PFSK-1 (cell line): Measurements from ENCODE around the gene ESPNL.

Experiments used
- FOXP2 ChIP-seq: optimal IDR thresholded peaks from 2 replicates; pipeline ENCODE3; 2011; ENCODE audit warnings: borderline replicate concordance, control low read depth, inconsistent platforms; ENCODE audit not compliant: insufficient read depth; ENCODE audit errors: extremely low read length, extremely low read depth
- POLR2AphosphoS5 ChIP-seq: IDR thresholded peaks from 2 replicates; pipeline ENCODE4 v1.6.1; 2012; ENCODE audit warnings: low read depth, mild to moderate bottlenecking, control low read depth, low read length, moderate library complexity
- REST ChIP-seq, 2 experiments: IDR thresholded peaks; 2 replicates each; pipeline versions ENCODE4 v1.6.1 to v1.8.0; 2011 to 2012; ENCODE audit warnings: low read depth in 2 of 2, low read length in 2 of 2, control low read depth in 1 of 2, inconsistent platforms in 1 of 2, mild to moderate bottlenecking in 1 of 2, moderate library complexity in 1 of 2; ENCODE audit not compliant: insufficient read depth in 1 of 2

GRCh38 chr2:238151205-238151604 lies 51.1 kb downstream of the ESPNL start:
- no peak for TF ChIP-seq REST (IDR thresholded peaks at IDR 0.05; ENCODE audit: insufficient read depth in 1 of 2, low read depth in 2 of 2, low read length in 2 of 2)
- no peak for TF ChIP-seq FOXP2
- no peak for TF ChIP-seq POLR2AphosphoS5
